Endodermal cell (in vitro differentiated cells): ENCODE measurements around the gene ABCB11. TPM values are rescaled to one million over a fixed set of nuclear protein-coding genes. Genes with fewer than 3 reads are reported as not detected.
A peak's percentile ranks its signal among the peaks of the same experiment; 100 is the strongest.

Source experiments
- DNase-seq: peaks from one replicate; pipeline ENCODE4 v3.0.0-alpha.2; 2017
- H3K27ac ChIP-seq: 2 replicates; pipeline ENCODE4 v1.5.1; 2013; ENCODE audit warnings: mild to moderate bottlenecking, low read depth, low read length, moderate library complexity
- H3K27me3 ChIP-seq: 2 replicates; pipeline ENCODE4 v1.6.1; 2013; ENCODE audit warnings: mild to moderate bottlenecking, low read length, moderate library complexity; ENCODE audit not compliant: insufficient read depth, control insufficient read depth, poor library complexity, severe bottlenecking
- H3K36me3 ChIP-seq: 2 replicates; pipeline ENCODE4 v1.7.0; 2013; ENCODE audit warnings: mild to moderate bottlenecking, low read length, moderate library complexity; ENCODE audit not compliant: control insufficient read depth, insufficient read depth
- H3K4me1 ChIP-seq: one replicate; pipeline ENCODE4 v1.7.0; 2013; ENCODE audit warnings: low read length; ENCODE audit not compliant: control insufficient read depth, insufficient read depth
- H3K4me3 ChIP-seq: 2 replicates; pipeline ENCODE4 v1.5.1; 2013; ENCODE audit warnings: mild to moderate bottlenecking, low read length, moderate library complexity
- H3K9ac ChIP-seq: 2 replicates; pipeline ENCODE4 v1.6.1; 2013; ENCODE audit warnings: mild to moderate bottlenecking, low read length, moderate library complexity; ENCODE audit not compliant: poor library complexity, severe bottlenecking; ENCODE audit errors: extremely low read depth
- H3K9me3 ChIP-seq: 2 replicates; pipeline ENCODE4 v1.6.1; 2013; ENCODE audit warnings: mild to moderate bottlenecking, low read length, moderate library complexity; ENCODE audit not compliant: control insufficient read depth
- H3K27ac Mint-ChIP-seq: 2 replicates; pipeline ENCODE4 v1.8.0; 2020; ENCODE audit warnings: mixed read lengths
- H3K27me3 Mint-ChIP-seq: 2 replicates; pipeline ENCODE4 v1.8.0; 2021; ENCODE audit warnings: mild to moderate bottlenecking, mixed read lengths; ENCODE audit not compliant: insufficient read depth
- H3K36me3 Mint-ChIP-seq: 2 replicates; pipeline ENCODE4 v1.8.0; 2020; ENCODE audit warnings: low read depth, mixed read lengths
- H3K4me1 Mint-ChIP-seq: 2 replicates; pipeline ENCODE4 v1.8.0; 2020; ENCODE audit warnings: mixed read lengths
- H3K4me3 Mint-ChIP-seq: 2 replicates; pipeline ENCODE4 v1.8.0; 2020; ENCODE audit warnings: mild to moderate bottlenecking, moderate library complexity, mixed read lengths
- H3K9me3 Mint-ChIP-seq: 2 replicates; pipeline ENCODE4 v1.8.0; 2020; ENCODE audit warnings: mild to moderate bottlenecking, mixed read lengths
- WGBS, 2 experiments: methylation state at CpG; one replicate each; pipeline versions ENCODE4 v1.1.5 to v1.1.7; 2013; ENCODE audit warnings: missing lambda C conversion rate in 2 of 2, mixed read lengths in 1 of 2; ENCODE audit not compliant: insufficient coverage in 1 of 2, insufficient read length in 1 of 2; 5-methylcytosine and 5-hydroxymethylcytosine counted together
- total RNA-seq, 2 donors: library from RNA; stranded (reverse); fragmentation: NEBNext Ultra II Directional in 1 of 2; extraction: Animal tissue kit (Norgen Biotek cat#: 25700) in 1 of 2; gene quantifications; 2 replicates in 1 of 2; 3 replicates in 1 of 2; pipeline ENCODE4 v1.2.1, GENCODE V29; 2021
- TF ChIP-seq, protein P1 (sequence below): fragments of 200-600 bp; sonication (generic); conservative IDR thresholded peaks from 2 replicates; pipeline ENCODE4 v1.5.0; 2021; ENCODE audit warnings: antibody characterized with exemption, mild to moderate bottlenecking

ABCB11 gene
- total RNA-seq, 2 donors from 2014 or later: 0.04 TPM

DNA sequence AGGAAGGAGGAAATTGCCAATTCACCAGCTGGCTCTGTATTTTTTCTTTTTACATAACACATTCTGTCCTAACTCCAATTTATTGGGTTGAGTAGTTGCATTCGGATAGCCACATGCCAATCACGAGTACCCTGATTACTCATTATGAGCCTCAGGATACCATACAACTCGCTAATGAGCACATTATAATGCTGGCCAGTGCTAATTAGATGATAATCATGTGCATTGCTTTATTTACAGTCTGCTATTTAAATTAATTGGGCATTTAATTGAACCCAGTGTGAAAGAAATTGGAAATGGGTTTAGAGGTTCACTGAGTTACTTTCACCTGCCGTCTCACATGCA, 114.8 kb downstream of the ABCB11 start:
- Mint-ChIP-seq H3K27ac (no peak overlapping the region), H3K36me3 (no peaks in the 10 kb centered on the region), H3K27me3 (peaks cover 20% of the 10 kb centered on the region), H3K4me1 (peaks cover 16% of the 10 kb centered on the region), H3K9me3 (peaks cover 9% of the 10 kb centered on the region), H3K4me3 (no peak overlapping the region)
- no peaks in the 10 kb centered on the region for H3K4me1 ChIP-seq
- H3K27me3 ChIP-seq: peaks cover 13% of the 10 kb centered on the region
- WGBS, 2 experiments: 90 to 91% methylated on average over 4 of the region's 4 CpGs
- H3K36me3 ChIP-seq: no peaks in the 10 kb centered on the region
- H3K9me3 ChIP-seq: peaks cover 12% of the 10 kb centered on the region
- H3K4me3 ChIP-seq: no peak overlapping the region
- DNase-seq: no peak
- no peak overlapping the region for H3K9ac ChIP-seq
- TF ChIP-seq, protein P1, sequence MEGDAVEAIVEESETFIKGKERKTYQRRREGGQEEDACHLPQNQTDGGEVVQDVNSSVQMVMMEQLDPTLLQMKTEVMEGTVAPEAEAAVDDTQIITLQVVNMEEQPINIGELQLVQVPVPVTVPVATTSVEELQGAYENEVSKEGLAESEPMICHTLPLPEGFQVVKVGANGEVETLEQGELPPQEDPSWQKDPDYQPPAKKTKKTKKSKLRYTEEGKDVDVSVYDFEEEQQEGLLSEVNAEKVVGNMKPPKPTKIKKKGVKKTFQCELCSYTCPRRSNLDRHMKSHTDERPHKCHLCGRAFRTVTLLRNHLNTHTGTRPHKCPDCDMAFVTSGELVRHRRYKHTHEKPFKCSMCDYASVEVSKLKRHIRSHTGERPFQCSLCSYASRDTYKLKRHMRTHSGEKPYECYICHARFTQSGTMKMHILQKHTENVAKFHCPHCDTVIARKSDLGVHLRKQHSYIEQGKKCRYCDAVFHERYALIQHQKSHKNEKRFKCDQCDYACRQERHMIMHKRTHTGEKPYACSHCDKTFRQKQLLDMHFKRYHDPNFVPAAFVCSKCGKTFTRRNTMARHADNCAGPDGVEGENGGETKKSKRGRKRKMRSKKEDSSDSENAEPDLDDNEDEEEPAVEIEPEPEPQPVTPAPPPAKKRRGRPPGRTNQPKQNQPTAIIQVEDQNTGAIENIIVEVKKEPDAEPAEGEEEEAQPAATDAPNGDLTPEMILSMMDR: no peak
- no peak overlapping the region for H3K27ac ChIP-seq

DNA sequence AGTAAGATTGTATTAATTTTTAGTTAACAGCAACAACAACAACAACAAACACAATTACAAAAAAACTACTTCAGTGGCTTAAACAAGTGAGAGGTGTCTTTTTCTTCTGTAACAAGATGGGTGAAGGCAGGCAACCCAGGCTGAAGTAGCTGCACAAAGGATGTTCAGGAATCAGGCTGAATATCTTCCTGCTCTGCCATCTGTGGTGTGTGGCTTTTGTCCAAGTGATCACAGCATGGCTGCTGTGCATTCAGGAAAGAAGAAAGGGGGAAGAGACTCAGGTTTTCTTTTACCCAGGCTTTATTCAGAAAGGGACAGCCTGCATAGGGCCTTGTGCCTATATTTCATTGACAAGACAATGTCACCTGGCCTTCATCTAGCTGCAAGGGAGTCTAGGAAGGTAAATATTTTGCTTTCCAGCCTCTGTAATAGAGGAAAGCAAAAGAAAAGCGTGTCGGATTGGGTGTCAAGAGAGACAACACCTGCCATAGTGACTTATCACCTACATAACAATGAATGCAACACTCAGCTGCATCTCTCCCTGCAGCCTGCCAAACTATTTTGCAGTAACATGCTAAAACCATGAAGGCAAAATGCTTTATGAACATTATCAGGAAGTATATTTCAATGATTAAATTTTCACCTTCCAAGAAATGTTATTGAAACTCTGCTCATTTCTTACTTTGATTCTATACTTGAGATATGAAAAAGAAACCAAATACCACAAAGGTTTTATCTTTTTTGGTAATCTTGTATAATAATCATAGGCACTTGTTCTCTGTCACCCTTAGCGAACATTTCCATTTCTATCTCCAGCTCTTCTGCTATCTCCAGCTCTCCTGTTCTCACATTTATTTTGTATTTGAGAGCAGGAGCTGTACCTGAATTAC, 115.4 kb downstream of the ABCB11 start:
- TF ChIP-seq, protein P1: no peak
- peaks cover 22% of the 10 kb centered on the region for H3K27me3 Mint-ChIP-seq
- Histone ChIP-seq H3K36me3 (no peaks in the 10 kb centered on the region), H3K9me3 (peaks cover 12% of the 10 kb centered on the region), H3K4me1 (no peaks in the 10 kb centered on the region), H3K27me3 (peaks cover 13% of the 10 kb centered on the region), H3K27ac (no peak overlapping the region), H3K4me3 (no peak overlapping the region), H3K9ac (no peak overlapping the region)
- H3K4me1 Mint-ChIP-seq: peaks cover 16% of the 10 kb centered on the region
- 94 to 100% methylated on average over 1 to 3 of the region's 3 CpGs for WGBS, 2 experiments
- H3K27ac Mint-ChIP-seq: no peak overlapping the region
- H3K36me3 Mint-ChIP-seq: no peaks in the 10 kb centered on the region
- H3K4me3 Mint-ChIP-seq: no peak overlapping the region
- peaks cover 9% of the 10 kb centered on the region for H3K9me3 Mint-ChIP-seq
- no peak for DNase-seq

DNA sequence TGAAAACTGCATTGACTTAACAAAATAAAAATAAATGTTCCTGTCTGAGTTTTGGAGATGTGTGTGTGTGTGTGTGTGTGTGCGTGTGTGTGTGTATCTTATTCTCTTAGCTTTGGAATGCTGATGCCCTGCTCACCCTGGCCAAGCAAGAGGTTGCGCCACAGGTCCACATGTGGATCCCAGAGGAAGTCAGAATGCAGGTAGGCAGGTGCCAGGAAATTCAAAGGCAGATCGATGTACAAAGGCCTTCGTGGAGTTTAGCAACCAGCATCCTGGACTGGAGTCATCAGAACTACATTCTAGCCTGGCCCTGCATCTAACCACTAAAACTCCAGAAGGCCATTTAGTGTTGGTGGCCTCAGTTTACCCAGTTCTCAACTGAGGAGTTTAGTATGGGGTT, 117.6 kb downstream of the ABCB11 start:
- Mint-ChIP-seq H3K27ac (no peak overlapping the region), H3K9me3 (peaks cover 9% of the 10 kb centered on the region), H3K36me3 (no peaks in the 10 kb centered on the region), H3K4me1 (peaks cover 23% of the 10 kb centered on the region), H3K27me3 (peaks cover 22% of the 10 kb centered on the region), H3K4me3 (peak overlapping the region; percentile 44)
- TF ChIP-seq, protein P1: no peak
- Histone ChIP-seq H3K27me3 (peaks cover 13% of the 10 kb centered on the region), H3K36me3 (no peaks in the 10 kb centered on the region), H3K4me1 (no peaks in the 10 kb centered on the region), H3K9ac (no peak overlapping the region), H3K9me3 (peaks cover 12% of the 10 kb centered on the region), H3K4me3 (no peak overlapping the region), H3K27ac (no peak overlapping the region)
- WGBS, 2 experiments: 89 to 100% methylated on average over 2 to 4 of the region's 4 CpGs
- no peak for DNase-seq
